Astrocyte (in vitro differentiated cells and primary cell): ENCODE results near the gene SGCD. TPM values are rescaled to one million over a fixed set of nuclear protein-coding genes. Genes with fewer than 3 reads are reported as not detected.

Source experiments
- DNase-seq: peaks from one replicate; pipeline ENCODE4 v3.0.0-alpha.2; 2010; ENCODE audit warnings: low read depth
- FAIRE-seq: peaks from 2 replicates; lab custom pipeline; 2011; peaks lifted over from hg19 to GRCh38; lab: Jason Lieb, UNC
- H2AFZ ChIP-seq: 2 replicates; pipeline ENCODE4 v1.6.0; 2012; ENCODE audit warnings: low read depth, low read length, inconsistent platforms
- H3K27ac ChIP-seq: 2 replicates; pipeline ENCODE4 v1.5.1; 2011; ENCODE audit warnings: low read depth, low read length, inconsistent platforms
- H3K27me3 ChIP-seq: 2 replicates; pipeline ENCODE4 v1.6.0; 2011; ENCODE audit warnings: low read length, inconsistent platforms; ENCODE audit not compliant: insufficient read depth
- H3K36me3 ChIP-seq: 2 replicates; pipeline ENCODE4 v1.5.1; 2011; ENCODE audit warnings: low read length, inconsistent platforms; ENCODE audit not compliant: insufficient read depth
- H3K4me1 ChIP-seq: 2 replicates; pipeline ENCODE4 v1.5.1; 2011; ENCODE audit warnings: low read length, inconsistent platforms; ENCODE audit not compliant: insufficient read depth
- H3K4me2 ChIP-seq: 2 replicates; pipeline ENCODE4 v1.6.0; 2012; ENCODE audit warnings: low read length, inconsistent platforms
- H3K4me3 ChIP-seq: 2 replicates; pipeline ENCODE4 v1.5.1; 2011; ENCODE audit warnings: low read depth, mild to moderate bottlenecking, low read length, inconsistent platforms; ENCODE audit not compliant: insufficient read depth
- H3K79me2 ChIP-seq: 2 replicates; pipeline ENCODE4 v1.6.0; 2012; ENCODE audit warnings: mild to moderate bottlenecking, low read length, inconsistent platforms; ENCODE audit not compliant: insufficient read depth
- H3K9ac ChIP-seq: 2 replicates; pipeline ENCODE4 v1.6.0; 2012; ENCODE audit warnings: mild to moderate bottlenecking, low read length, inconsistent platforms
- H3K9me3 ChIP-seq: 2 replicates; pipeline ENCODE4 v1.5.1; 2012; ENCODE audit warnings: low read depth, mild to moderate bottlenecking, low read length, inconsistent platforms; ENCODE audit not compliant: insufficient read depth
- H4K20me1 ChIP-seq: 2 replicates; pipeline ENCODE4 v1.6.0; 2012; ENCODE audit warnings: low read length, inconsistent platforms; ENCODE audit not compliant: insufficient read depth
- H3K27ac Mint-ChIP-seq: one replicate; pipeline ENCODE4 v1.8.0; 2021; ENCODE audit warnings: mild to moderate bottlenecking, mixed read lengths; ENCODE audit not compliant: unreplicated experiment
- H3K27me3 Mint-ChIP-seq: one replicate; pipeline ENCODE4 v1.8.0; 2021; ENCODE audit warnings: low read depth, mixed read lengths; ENCODE audit not compliant: unreplicated experiment
- H3K36me3 Mint-ChIP-seq: one replicate; pipeline ENCODE4 v1.8.0; 2021; ENCODE audit warnings: low read depth, mixed read lengths; ENCODE audit not compliant: unreplicated experiment
- H3K4me1 Mint-ChIP-seq: one replicate; pipeline ENCODE4 v1.8.0; 2021; ENCODE audit warnings: low read depth, mixed read lengths; ENCODE audit not compliant: unreplicated experiment
- H3K4me3 Mint-ChIP-seq: one replicate; pipeline ENCODE4 v1.8.0; 2021; ENCODE audit warnings: mild to moderate bottlenecking, moderate library complexity, mixed read lengths; ENCODE audit not compliant: unreplicated experiment
- H3K9me3 Mint-ChIP-seq: one replicate; pipeline ENCODE4 v1.8.0; 2021; ENCODE audit warnings: mild to moderate bottlenecking, mixed read lengths; ENCODE audit not compliant: unreplicated experiment
- CTCF ChIP-seq: IDR thresholded peaks from 2 replicates; pipeline ENCODE4 v1.5.1; 2011; ENCODE audit warnings: low read depth, mild to moderate bottlenecking, inconsistent platforms, low read length, moderate library complexity; ENCODE audit not compliant: insufficient read depth
- EZH2 ChIP-seq: IDR thresholded peaks from 2 replicates; pipeline ENCODE4 v1.6.1; 2012; ENCODE audit warnings: mild to moderate bottlenecking, low read length, inconsistent platforms; ENCODE audit not compliant: insufficient read depth
- total RNA-seq: library from RNA; stranded (reverse); gene quantifications from 2 replicates; pipeline ENCODE4 v1.2.1, GENCODE V29; 2021

The SGCD gene
- total RNA-seq, 1 donor from 2014 or later, result 2.9 TPM

- Mint-ChIP-seq H3K36me3 (no peaks in the 10 kb centered on the region), H3K9me3 (no peaks in the 10 kb centered on the region), H3K4me3 (no peak overlapping the region), H3K27me3 (no peaks in the 10 kb centered on the region), H3K27ac (no peak overlapping the region), H3K4me1 (peaks cover 6% of the 10 kb centered on the region)
- no peaks in the 10 kb centered on the region for H3K27me3 ChIP-seq
- H3K79me2 ChIP-seq, result no peaks in the 10 kb centered on the region
- H3K9me3 ChIP-seq, result no peaks in the 10 kb centered on the region
- DNase-seq (no peak), FAIRE-seq (no peak)
- no peak overlapping the region for H3K27ac ChIP-seq
- H3K36me3 ChIP-seq, result no peaks in the 10 kb centered on the region
- H4K20me1 ChIP-seq, result no peaks in the 10 kb centered on the region
- no peak overlapping the region for H3K9ac ChIP-seq
- no peak overlapping the region for H3K4me3 ChIP-seq
- no peak overlapping the region for H2AFZ ChIP-seq
- no peak for TF ChIP-seq EZH2
- no peak for TF ChIP-seq CTCF
- peaks cover 3% of the 10 kb centered on the region for H3K4me1 ChIP-seq
- H3K4me2 ChIP-seq, result no peak overlapping the region
Observed at GRCh38 chr5:156387391-156387790, 60.4 kb downstream of the SGCD start.

DNA sequence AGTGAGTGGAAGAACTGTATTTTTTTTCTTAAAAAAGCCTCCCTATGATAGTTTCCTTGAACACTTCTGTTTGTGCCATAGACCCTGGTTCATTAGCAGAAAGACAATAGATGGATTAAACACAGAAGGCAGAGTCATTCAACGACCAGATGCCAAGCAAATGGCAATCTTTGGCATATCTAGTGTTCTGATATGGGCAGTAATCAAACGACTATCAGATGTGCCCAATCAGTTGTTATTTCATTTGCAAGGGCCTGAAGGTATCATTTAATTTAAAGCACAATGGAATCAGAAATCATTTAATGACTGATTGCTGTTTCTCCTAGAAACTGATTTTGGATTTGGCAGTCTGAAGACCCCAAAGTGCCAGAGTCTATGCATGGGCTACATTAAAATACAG is 61.3 kb downstream of the SGCD start:
- H3K4me2 ChIP-seq, result no peak overlapping the region
- no peaks in the 10 kb centered on the region for H4K20me1 ChIP-seq
- no peak overlapping the region for H2AFZ ChIP-seq
- Mint-ChIP-seq H3K9me3 (no peaks in the 10 kb centered on the region), H3K27ac (no peak overlapping the region), H3K27me3 (no peaks in the 10 kb centered on the region), H3K4me1 (peaks cover 3% of the 10 kb centered on the region), H3K36me3 (no peaks in the 10 kb centered on the region), H3K4me3 (no peak overlapping the region)
- FAIRE-seq, result no peak
- H3K27me3 ChIP-seq, result no peaks in the 10 kb centered on the region
- no peaks in the 10 kb centered on the region for H3K79me2 ChIP-seq
- TF ChIP-seq CTCF (no peak), EZH2 (no peak)
- DNase-seq, result no peak
- no peak overlapping the region for H3K4me3 ChIP-seq
- no peak overlapping the region for H3K27ac ChIP-seq
- no peak overlapping the region for H3K9ac ChIP-seq
- H3K4me1 ChIP-seq, result peaks cover 3% of the 10 kb centered on the region
- no peaks in the 10 kb centered on the region for H3K9me3 ChIP-seq
- no peaks in the 10 kb centered on the region for H3K36me3 ChIP-seq

DNA sequence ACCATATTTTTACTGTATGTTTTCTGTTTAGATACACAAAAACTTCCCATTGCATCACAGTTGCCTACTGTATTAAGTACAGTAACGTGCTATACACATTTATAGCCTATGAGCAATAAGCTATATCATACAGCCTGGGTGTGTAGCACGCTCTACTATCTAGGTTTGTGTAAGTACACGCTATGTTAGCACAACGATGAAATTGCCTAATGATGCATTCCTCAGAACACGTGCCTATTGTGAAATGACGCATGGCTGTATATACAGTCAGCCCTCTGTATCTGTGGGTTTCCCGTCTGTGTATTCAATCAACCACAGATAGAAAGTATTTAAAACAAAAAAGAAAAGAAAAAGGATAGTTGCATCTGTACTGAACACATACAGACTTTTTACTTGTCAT is 64.2 kb downstream of the SGCD start:
- Histone ChIP-seq H3K4me3 (no peak overlapping the region), H3K4me1 (no peaks in the 10 kb centered on the region), H3K27me3 (no peaks in the 10 kb centered on the region), H4K20me1 (no peaks in the 10 kb centered on the region), H2AFZ (no peak overlapping the region), H3K27ac (no peak overlapping the region), H3K9ac (no peak overlapping the region), H3K9me3 (no peaks in the 10 kb centered on the region), H3K36me3 (no peaks in the 10 kb centered on the region), H3K79me2 (no peaks in the 10 kb centered on the region), H3K4me2 (no peak overlapping the region)
- FAIRE-seq, result no peak
- H3K4me1 Mint-ChIP-seq, result no peaks in the 10 kb centered on the region
- H3K27me3 Mint-ChIP-seq, result no peaks in the 10 kb centered on the region
- H3K4me3 Mint-ChIP-seq, result no peak overlapping the region
- no peak for TF ChIP-seq EZH2
- no peak for TF ChIP-seq CTCF
- H3K9me3 Mint-ChIP-seq, result no peaks in the 10 kb centered on the region
- H3K36me3 Mint-ChIP-seq, result no peaks in the 10 kb centered on the region
- H3K27ac Mint-ChIP-seq, result no peak overlapping the region
- peak; percentile 83 for DNase-seq
